BLaER1 (cell line): ENCODE measurements around the gene PACSIN3.

ENCODE experiments used
- H3K27ac ChIP-seq: shearing (Covaris generic); formaldehyde crosslinking; 2 replicates; pipeline ENCODE4 v1.8.1; 2022
- H3K27me3 ChIP-seq: shearing (Covaris generic); formaldehyde crosslinking; 2 replicates; pipeline ENCODE4 v1.8.1; 2022
- H3K36me3 ChIP-seq: shearing (Covaris generic); formaldehyde crosslinking; 2 replicates; pipeline ENCODE4 v1.8.1; 2022
- H3K4me1 ChIP-seq: shearing (Covaris generic); formaldehyde crosslinking; 2 replicates; pipeline ENCODE4 v1.8.1; 2022
- H3K4me2 ChIP-seq: shearing (Covaris generic); formaldehyde crosslinking; 2 replicates; pipeline ENCODE4 v1.8.1; 2022
- H3K4me3 ChIP-seq: shearing (Covaris generic); formaldehyde crosslinking; 2 replicates; pipeline ENCODE4 v1.8.1; 2022
- H3K9ac ChIP-seq: shearing (Covaris generic); formaldehyde crosslinking; 2 replicates; pipeline ENCODE4 v1.8.1; 2022
- H3K9me3 ChIP-seq: shearing (Covaris generic); formaldehyde crosslinking; 2 replicates; pipeline ENCODE4 v1.8.1; 2022
- H4K20me1 ChIP-seq: shearing (Covaris generic); formaldehyde crosslinking; 2 replicates; pipeline ENCODE4 v1.8.1; 2022
- Cebpa-rat ChIP-seq: shearing (Covaris generic); IDR thresholded peaks from 2 replicates; pipeline ENCODE4 v1.8.1; 2022

PACSIN3 gene

GRCh38 chr11:47177846-47178245 lies 8.4 kb downstream of the PACSIN3 start:
- H3K36me3 ChIP-seq, result peaks cover 74% of the 10 kb centered on the region
- peak overlapping the region; percentile 99 for H3K4me3 ChIP-seq
- H3K4me1 ChIP-seq, result peaks cover 37% of the 10 kb centered on the region
- peak overlapping the region; percentile 99 for H3K9ac ChIP-seq
- no peaks in the 10 kb centered on the region for H3K9me3 ChIP-seq
- no peaks in the 10 kb centered on the region for H3K27me3 ChIP-seq
- peak overlapping the region; percentile 97 for H3K27ac ChIP-seq
- H3K4me2 ChIP-seq, result peak overlapping the region; percentile 97
- no peak for TF ChIP-seq Cebpa-rat
- H4K20me1 ChIP-seq, result peaks cover 41% of the 10 kb centered on the region

GRCh38 chr11:47177229-47177845 lies 8.9 kb downstream of the PACSIN3 start:
- H3K27me3 ChIP-seq, result no peaks in the 10 kb centered on the region
- H3K4me1 ChIP-seq, result peaks cover 34% of the 10 kb centered on the region
- peaks cover 43% of the 10 kb centered on the region for H4K20me1 ChIP-seq
- no peaks in the 10 kb centered on the region for H3K9me3 ChIP-seq
- H3K27ac ChIP-seq, result peak overlapping the region; percentile 97
- peak overlapping the region; percentile 99 for H3K4me3 ChIP-seq
- peak overlapping the region; percentile 97 for H3K4me2 ChIP-seq
- peak overlapping the region; percentile 99 for H3K9ac ChIP-seq
- no peak for TF ChIP-seq Cebpa-rat
- H3K36me3 ChIP-seq, result peaks cover 76% of the 10 kb centered on the region

- Histone ChIP-seq H3K36me3 (peaks cover 76% of the 10 kb centered on the region), H3K4me3 (peak within 1 kb of the TSS; percentile 99), H3K9me3 (no peaks in the 10 kb centered on the region), H3K4me1 (peaks cover 32% of the 10 kb centered on the region), H3K9ac (peak within 1 kb of the TSS; percentile 99), H3K27me3 (no peaks in the 10 kb centered on the region), H3K4me2 (peak within 1 kb of the TSS; percentile 99), H3K27ac (peak within 1 kb of the TSS; percentile 97), H4K20me1 (peaks cover 48% of the 10 kb centered on the region)
- TF ChIP-seq Cebpa-rat, result no peak
Observed at GRCh38 chr11:47176328-47177228, 9.7 kb downstream of the PACSIN3 start, which contains the start of gene ARFGAP2. ARFGAP2 (minus strand) TSS chr11:47176879; CDS start chr11:47176853, 26 bp downstream.

- H4K20me1 ChIP-seq, result peaks cover 56% of the 10 kb centered on the region
- peak overlapping the region; percentile 99 for H3K4me3 ChIP-seq
- TF ChIP-seq Cebpa-rat, result no peak
- H3K9ac ChIP-seq, result peak overlapping the region; percentile 99
- H3K9me3 ChIP-seq, result no peaks in the 10 kb centered on the region
- peak overlapping the region; percentile 97 for H3K27ac ChIP-seq
- no peaks in the 10 kb centered on the region for H3K27me3 ChIP-seq
- H3K4me1 ChIP-seq, result peaks cover 32% of the 10 kb centered on the region
- peak overlapping the region; percentile 99 for H3K4me2 ChIP-seq
- H3K36me3 ChIP-seq, result peaks cover 76% of the 10 kb centered on the region
Observed at GRCh38 chr11:47175746-47176327, 10.4 kb downstream of the PACSIN3 start.

- H3K9ac ChIP-seq, result peak overlapping the region; percentile 40; the same call in 1 of the 2 replicates
- H3K36me3 ChIP-seq, result peaks cover 78% of the 10 kb centered on the region
Observed at GRCh38 chr11:47172740-47173336, 13.4 kb downstream of the PACSIN3 start.

GRCh38 chr11:47171856-47172255 lies 14.4 kb downstream of the PACSIN3 start:
- Histone ChIP-seq H3K36me3 (peaks cover 88% of the 10 kb centered on the region), H3K4me2 (no peak overlapping the region), H3K9me3 (no peaks in the 10 kb centered on the region), H3K4me3 (no peak overlapping the region), H3K27me3 (no peaks in the 10 kb centered on the region), H3K9ac (no peak overlapping the region), H3K4me1 (peaks cover 16% of the 10 kb centered on the region), H4K20me1 (peaks cover 95% of the 10 kb centered on the region), H3K27ac (no peak overlapping the region)
- no peak for TF ChIP-seq Cebpa-rat

More at GRCh38 chr11:47172740-47173336, 13.4 kb downstream of the PACSIN3 start:
- peaks cover 86% of the 10 kb centered on the region for H4K20me1 ChIP-seq
- no peak overlapping the region for H3K4me2 ChIP-seq
- no peak overlapping the region for H3K27ac ChIP-seq
- H3K9me3 ChIP-seq, result no peaks in the 10 kb centered on the region
- no peaks in the 10 kb centered on the region for H3K27me3 ChIP-seq
- H3K4me3 ChIP-seq, result no peak overlapping the region
- H3K4me1 ChIP-seq, result peaks cover 23% of the 10 kb centered on the region
- no peak for TF ChIP-seq Cebpa-rat

GRCh38 chr11:47171061-47171838 lies 15.0 kb downstream of the PACSIN3 start:
- H4K20me1 ChIP-seq, result peaks cover 100% of the 10 kb centered on the region
- H3K36me3 ChIP-seq, result peaks cover 94% of the 10 kb centered on the region

GRCh38 chr11:47166368-47166767 lies 19.9 kb downstream of the PACSIN3 start:
- Histone ChIP-seq H3K4me3 (no peak overlapping the region), H3K9ac (0 out of 2 replicates have a peak overlapping the region, but pooled peaks have one; percentile 6), H3K4me2 (no peak overlapping the region), H3K9me3 (no peaks in the 10 kb centered on the region), H3K4me1 (no peaks in the 10 kb centered on the region), H3K27me3 (no peaks in the 10 kb centered on the region), H3K36me3 (peaks cover 98% of the 10 kb centered on the region), H4K20me1 (peaks cover 100% of the 10 kb centered on the region), H3K27ac (no peak overlapping the region)
- no peak for TF ChIP-seq Cebpa-rat

More at GRCh38 chr11:47171061-47171838, 15.0 kb downstream of the PACSIN3 start:
- Histone ChIP-seq H3K27me3 (no peaks in the 10 kb centered on the region), H3K4me2 (no peak overlapping the region), H3K4me1 (peaks cover 16% of the 10 kb centered on the region), H3K9ac (no peak overlapping the region), H3K9me3 (no peaks in the 10 kb centered on the region), H3K4me3 (no peak overlapping the region), H3K27ac (no peak overlapping the region)
- TF ChIP-seq Cebpa-rat, result no peak
